Vagina (tissue), 2 donors: Measurements from ENCODE around the gene MYO1H. TPM values are rescaled to one million over a fixed set of nuclear protein-coding genes. Genes with fewer than 3 reads are reported as not detected.

Experiments used
- DNase-seq, 2 donors: peaks; one replicate each; pipeline ENCODE4 v3.0.0-alpha.2; 2017; ENCODE audit errors: extremely low spot score in 2 of 2
- H3K27ac ChIP-seq: fragments of 200-600 bp; sonication (generic); one replicate; pipeline ENCODE4 v1.5.1; 2019
- H3K27me3 ChIP-seq: fragments of 200-600 bp; sonication (generic); one replicate; pipeline ENCODE4 v1.5.1; 2019
- H3K36me3 ChIP-seq, 2 donors: fragments of 200-600 bp; sonication (generic); one replicate each; pipeline ENCODE4 v1.5.1; 2017 to 2019
- H3K4me1 ChIP-seq: fragments of 200-600 bp; sonication (generic); one replicate; pipeline ENCODE4 v1.5.1; 2019
- H3K4me3 ChIP-seq, 2 donors: fragments of 200-600 bp; sonication (generic); 1 replicate in 1 of 2; 2 replicates in 1 of 2; pipeline ENCODE4 v1.5.1; 2016 to 2019
- H3K9me3 ChIP-seq: fragments of 200-600 bp; sonication (generic); one replicate; pipeline ENCODE4 v1.5.1; 2019
- POLR2A ChIP-seq, 2 donors: fragments of 450-650 bp; IDR thresholded peaks; one replicate each; pipeline ENCODE4 v1.6.1; 2017; ENCODE audit warnings: antibody characterized with exemption in 2 of 2, mild to moderate bottlenecking in 2 of 2, moderate library complexity in 2 of 2
- POLR2AphosphoS5 ChIP-seq, 2 donors: sonication (generic); formaldehyde crosslinking; IDR thresholded peaks; one replicate each; pipeline ENCODE4 v1.9.0; 2017; ENCODE audit warnings: antibody characterized with exemption in 2 of 2, mild to moderate bottlenecking in 2 of 2, low read depth in 1 of 2; ENCODE audit not compliant: insufficient read depth in 1 of 2
- intact Hi-C: fragments of 100-400 bp; cut with DNase I; formaldehyde crosslinking; loops from one replicate; pipeline ENCODE4 v1.15.1; 2023
- total RNA-seq: library from RNA; depleted of rRNA; stranded (reverse); fragments of >200 nt; gene quantifications from one replicate; pipeline ENCODE4 v1.2.3, GENCODE V29; 2016
- TF ChIP-seq, protein P1 (sequence below), 3 experiments: fragments of 450-650 bp in 2 of 3; fragments of 200-600 bp in 1 of 3; sonication (generic) in 1 of 3; IDR thresholded peaks; one replicate each; pipeline ENCODE4 v1.5.1; 2017 to 2019; ENCODE audit warnings: antibody characterized with exemption in 3 of 3, mild to moderate bottlenecking in 2 of 3, moderate library complexity in 2 of 3

The MYO1H gene
- total RNA-seq, 1 donor from 2014 or later = not detected

GRCh38 chr12:109460538-109460937 lies 112.8 kb downstream of the MYO1H start:
- Histone ChIP-seq H3K9me3 (no peaks in the 10 kb centered on the region), H3K27me3 (no peaks in the 10 kb centered on the region), H3K4me1 (peaks cover 89% of the 10 kb centered on the region), H3K27ac (peak overlapping the region; percentile 94), H3K4me3 (no peak overlapping the region), H3K36me3 (peaks cover 0 to 40% of the 10 kb centered on the region in 2 donors)
- intact Hi-C loops = no loop called here
- TF ChIP-seq POLR2AphosphoS5 (IDR thresholded peaks at IDR 0.05; ENCODE audit: insufficient read depth in 1 of 2, low read depth in 1 of 2) (no peak), POLR2A (IDR thresholded peaks at IDR 0.05) (no peak)
- TF ChIP-seq, protein P1, sequence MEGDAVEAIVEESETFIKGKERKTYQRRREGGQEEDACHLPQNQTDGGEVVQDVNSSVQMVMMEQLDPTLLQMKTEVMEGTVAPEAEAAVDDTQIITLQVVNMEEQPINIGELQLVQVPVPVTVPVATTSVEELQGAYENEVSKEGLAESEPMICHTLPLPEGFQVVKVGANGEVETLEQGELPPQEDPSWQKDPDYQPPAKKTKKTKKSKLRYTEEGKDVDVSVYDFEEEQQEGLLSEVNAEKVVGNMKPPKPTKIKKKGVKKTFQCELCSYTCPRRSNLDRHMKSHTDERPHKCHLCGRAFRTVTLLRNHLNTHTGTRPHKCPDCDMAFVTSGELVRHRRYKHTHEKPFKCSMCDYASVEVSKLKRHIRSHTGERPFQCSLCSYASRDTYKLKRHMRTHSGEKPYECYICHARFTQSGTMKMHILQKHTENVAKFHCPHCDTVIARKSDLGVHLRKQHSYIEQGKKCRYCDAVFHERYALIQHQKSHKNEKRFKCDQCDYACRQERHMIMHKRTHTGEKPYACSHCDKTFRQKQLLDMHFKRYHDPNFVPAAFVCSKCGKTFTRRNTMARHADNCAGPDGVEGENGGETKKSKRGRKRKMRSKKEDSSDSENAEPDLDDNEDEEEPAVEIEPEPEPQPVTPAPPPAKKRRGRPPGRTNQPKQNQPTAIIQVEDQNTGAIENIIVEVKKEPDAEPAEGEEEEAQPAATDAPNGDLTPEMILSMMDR (IDR thresholded peaks at IDR 0.05) = no peak
- no peak for DNase-seq

DNA sequence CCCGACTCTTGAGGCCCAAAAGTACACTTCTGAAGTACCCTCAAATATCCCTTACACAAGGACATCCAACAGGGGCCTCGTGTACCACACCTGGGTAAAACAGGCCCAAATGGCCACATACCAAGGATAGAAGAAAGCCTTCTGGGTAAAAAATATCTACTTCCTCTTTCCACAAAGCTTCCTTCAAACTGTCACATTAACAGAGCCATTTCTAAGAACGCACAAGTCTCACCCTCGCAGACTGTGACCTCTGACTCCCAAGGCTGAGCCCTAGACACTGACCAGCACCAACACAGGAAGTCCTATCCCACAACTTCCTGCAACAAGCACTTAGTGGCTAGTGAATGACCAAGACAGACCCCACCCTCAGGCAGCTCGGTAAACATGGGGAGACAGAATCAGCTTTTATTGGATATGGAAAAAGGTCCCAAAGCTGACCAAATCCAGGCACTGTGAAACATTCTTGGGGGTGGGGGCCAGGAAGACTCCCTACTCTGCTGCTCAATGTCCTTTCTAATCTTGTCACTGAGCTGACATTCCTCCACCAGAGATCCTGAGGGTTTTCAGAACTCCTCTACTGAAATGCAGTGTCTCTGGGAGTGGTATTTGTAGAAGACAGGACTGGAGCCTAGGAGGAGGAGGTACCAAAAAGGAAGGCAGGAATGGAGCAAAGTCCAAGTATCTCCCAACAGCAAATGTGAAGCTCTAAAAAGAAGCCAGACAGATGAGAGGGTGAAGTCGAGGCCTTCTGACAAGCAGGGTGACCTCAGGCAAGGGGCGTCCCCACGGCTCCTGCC lies 113.5 kb downstream of the MYO1H start:
- Histone ChIP-seq H3K27ac (peak overlapping the region; percentile 94), H3K36me3 (peaks cover 0 to 39% of the 10 kb centered on the region in 2 donors), H3K4me1 (peaks cover 96% of the 10 kb centered on the region), H3K4me3 (no peak overlapping the region), H3K9me3 (no peaks in the 10 kb centered on the region), H3K27me3 (no peaks in the 10 kb centered on the region)
- DNase-seq = no peak
- no peak for TF ChIP-seq POLR2A (IDR thresholded peaks at IDR 0.05)
- TF ChIP-seq, protein P1 (IDR thresholded peaks at IDR 0.05) = no peak
- no peak for TF ChIP-seq POLR2AphosphoS5 (IDR thresholded peaks at IDR 0.05; ENCODE audit: insufficient read depth in 1 of 2, low read depth in 1 of 2)
- intact Hi-C loops = no loop called here

DNA sequence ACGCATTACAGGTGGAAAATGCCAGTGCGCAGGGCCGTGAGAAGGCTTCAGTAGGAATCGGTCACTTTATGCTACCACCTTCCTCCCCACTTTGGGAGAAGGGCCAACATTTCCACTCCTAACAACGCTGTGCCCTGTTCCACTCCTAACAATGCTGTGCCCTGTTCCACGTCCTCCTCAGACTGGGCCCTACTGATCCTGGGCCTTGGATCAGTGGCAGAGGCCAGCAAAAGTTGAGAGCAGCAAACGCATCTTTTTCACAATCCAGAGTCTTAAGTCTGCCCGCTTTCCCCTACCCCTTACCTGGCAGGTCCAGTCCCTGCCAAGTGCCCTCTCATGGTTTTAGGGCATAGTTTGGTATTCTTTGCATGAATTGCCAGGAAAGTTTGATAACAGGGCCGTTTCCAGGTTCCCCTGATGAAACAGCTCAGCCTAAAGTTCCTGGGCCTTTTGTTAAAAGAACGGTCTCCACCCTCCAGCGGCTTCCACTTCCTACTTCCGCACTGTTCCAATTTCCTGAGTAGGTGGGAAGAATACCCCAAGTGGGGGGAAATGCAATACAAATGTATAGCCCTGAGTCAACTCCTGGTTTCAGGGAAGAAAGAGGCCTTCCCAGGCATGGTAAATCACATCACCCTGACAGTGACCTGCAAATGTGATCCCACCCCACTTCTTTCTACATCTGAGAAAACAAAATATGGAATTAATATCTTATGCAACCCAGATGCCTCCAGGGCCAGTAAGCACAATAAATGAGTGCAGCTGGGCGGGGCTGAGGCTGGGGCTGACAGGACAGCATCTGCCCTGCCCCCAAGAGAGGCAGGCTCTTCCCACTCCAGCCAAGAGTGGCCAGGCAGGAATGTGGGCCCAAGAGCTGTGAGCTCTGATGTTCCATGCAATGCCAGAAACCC lies 114.4 kb downstream of the MYO1H start:
- Histone ChIP-seq H3K36me3 (peaks cover 0 to 31% of the 10 kb centered on the region in 2 donors), H3K9me3 (no peaks in the 10 kb centered on the region), H3K27me3 (no peaks in the 10 kb centered on the region), H3K4me3 (peak overlapping the region in 1 of 2 donors; percentile 3), H3K4me1 (peaks cover 100% of the 10 kb centered on the region), H3K27ac (peak overlapping the region; percentile 94)
- intact Hi-C loops = no loop called here
- peak in 1 of 2 donors; percentile 92 for DNase-seq
- peak; percentile 82 to 84 for TF ChIP-seq POLR2AphosphoS5 (IDR thresholded peaks at IDR 0.05; ENCODE audit: insufficient read depth in 1 of 2, low read depth in 1 of 2)
- no peak for TF ChIP-seq POLR2A (IDR thresholded peaks at IDR 0.05)

DNA sequence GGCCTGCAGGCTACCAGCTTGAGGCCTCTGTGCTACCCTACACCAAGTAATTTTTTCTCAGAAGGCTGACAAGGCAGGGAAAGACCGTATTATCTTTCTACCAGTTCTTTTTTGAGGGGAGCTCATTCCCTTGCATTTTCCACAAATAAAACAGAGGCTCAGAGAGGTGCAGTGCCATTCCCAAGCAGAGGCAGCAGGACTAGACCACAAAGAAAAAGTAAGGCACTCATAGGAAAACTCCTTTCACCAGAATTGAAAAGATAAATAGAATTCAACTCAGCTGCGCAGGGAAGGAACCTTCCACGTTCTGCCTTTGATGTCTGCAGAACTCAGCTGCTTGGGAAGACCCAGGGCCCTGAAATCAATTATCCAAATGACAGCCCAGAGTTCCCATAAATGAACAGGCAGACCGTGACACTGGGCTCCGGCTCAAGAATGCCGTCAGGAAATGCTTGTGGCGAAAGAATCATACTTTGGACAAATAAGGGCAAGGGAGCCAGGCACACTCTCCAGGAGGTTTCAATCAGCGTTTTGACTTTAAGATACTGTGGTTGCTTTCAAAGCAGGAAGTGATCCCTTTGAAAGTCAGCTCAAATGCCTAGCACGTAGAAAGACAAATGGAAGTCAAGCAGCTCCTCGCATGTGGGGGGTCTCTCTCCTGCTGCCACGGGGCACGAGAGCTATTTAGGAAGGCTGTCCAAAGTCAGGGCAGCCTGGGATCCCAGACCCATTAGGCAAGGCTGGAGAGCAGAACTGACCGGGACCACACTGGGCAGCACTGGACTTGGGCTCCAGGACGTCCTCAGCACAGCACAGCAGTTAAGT lies 115.4 kb downstream of the MYO1H start:
- peaks cover 100% of the 10 kb centered on the region for H3K4me1 ChIP-seq
- no peak for DNase-seq

DNA sequence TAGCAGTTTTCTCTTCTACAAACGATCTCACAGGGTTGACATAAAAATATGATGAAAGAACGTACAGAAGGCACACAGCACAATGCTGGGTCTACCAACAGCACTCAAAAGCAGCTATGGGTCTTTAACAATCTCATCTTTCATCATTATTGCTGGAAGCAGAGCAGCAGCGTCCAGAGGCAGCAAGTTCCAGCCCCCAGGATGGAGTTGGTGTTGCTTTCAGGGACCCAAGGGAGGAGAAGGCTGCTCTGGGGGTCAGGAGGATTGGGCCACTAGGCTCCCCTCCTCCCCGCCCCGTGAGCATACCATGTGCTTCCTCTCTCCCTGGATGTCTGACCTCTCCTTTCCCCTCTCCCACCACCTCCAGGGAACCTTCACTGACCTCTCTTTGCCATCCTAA lies 116.1 kb downstream of the MYO1H start:
- Histone ChIP-seq H3K27ac (peak overlapping the region; percentile 94), H3K4me3 (peak overlapping the region in 1 of 2 donors; percentile 27), H3K9me3 (no peaks in the 10 kb centered on the region), H3K4me1 (peaks cover 100% of the 10 kb centered on the region), H3K27me3 (no peaks in the 10 kb centered on the region), H3K36me3 (peaks cover 0 to 30% of the 10 kb centered on the region in 2 donors)
- intact Hi-C loops = no loop called here
- no peak for DNase-seq
- TF ChIP-seq, protein P1 (IDR thresholded peaks at IDR 0.05) = no peak
- peak in 1 of 2 donors; percentile 6 for TF ChIP-seq POLR2AphosphoS5 (IDR thresholded peaks at IDR 0.05; ENCODE audit: insufficient read depth in 1 of 2, low read depth in 1 of 2)

More for the DNA sequence above, 115.4 kb downstream of the MYO1H start:
- intact Hi-C loops = no loop called here
- H3K9me3 ChIP-seq = no peaks in the 10 kb centered on the region
- peaks cover 0 to 30% of the 10 kb centered on the region in 2 donors for H3K36me3 ChIP-seq
- peak overlapping the region; percentile 94 for H3K27ac ChIP-seq
- H3K27me3 ChIP-seq = no peaks in the 10 kb centered on the region
- peak overlapping the region; percentile 10 to 27 for H3K4me3 ChIP-seq
- peak; percentile 65 to 94 for TF ChIP-seq POLR2AphosphoS5 (IDR thresholded peaks at IDR 0.05; ENCODE audit: insufficient read depth in 1 of 2, low read depth in 1 of 2)
- no peak for TF ChIP-seq POLR2A (IDR thresholded peaks at IDR 0.05)
